Neuron (in vitro differentiated cells): ENCODE measurements around the gene CACTIN.

ENCODE experiments used
- H2AFZ ChIP-seq: one replicate; pipeline ENCODE4 v1.6.1; 2013; ENCODE audit warnings: low read depth, mild to moderate bottlenecking, inconsistent platforms, low read length, moderate library complexity
- H3K27me3 ChIP-seq: one replicate; pipeline ENCODE4 v1.6.1; 2013; ENCODE audit warnings: low read length; ENCODE audit not compliant: insufficient read depth
- H3K36me3 ChIP-seq: one replicate; pipeline ENCODE4 v1.6.1; 2013; ENCODE audit warnings: low read length; ENCODE audit not compliant: insufficient read depth
- H3K4me1 ChIP-seq: one replicate; pipeline ENCODE4 v1.6.1; 2013; ENCODE audit warnings: low read length; ENCODE audit not compliant: insufficient read depth
- H3K4me3 ChIP-seq: 2 replicates; pipeline ENCODE4 v1.5.1; 2013; ENCODE audit warnings: mild to moderate bottlenecking, low read length, moderate library complexity
- H3K9me3 ChIP-seq: one replicate; pipeline ENCODE4 v1.6.1; 2013; ENCODE audit warnings: low read length

CACTIN gene

GRCh38 chr19:3658004-3658869 lies 31.6 kb upstream of the CACTIN start:
- no peaks in the 10 kb centered on the region for H3K27me3 ChIP-seq
- peaks cover 24% of the 10 kb centered on the region for H3K36me3 ChIP-seq

GRCh38 chr19:3657395-3657769 lies 30.8 kb upstream of the CACTIN start:
- Histone ChIP-seq H3K36me3 (peaks cover 30% of the 10 kb centered on the region), H2AFZ (no peak overlapping the region), H3K4me1 (no peaks in the 10 kb centered on the region)

More at GRCh38 chr19:3658004-3658869, 31.6 kb upstream of the CACTIN start:
- Histone ChIP-seq H2AFZ (no peak overlapping the region), H3K4me3 (no peak overlapping the region), H3K4me1 (no peaks in the 10 kb centered on the region), H3K9me3 (no peaks in the 10 kb centered on the region)

GRCh38 chr19:3656747-3657394 lies 30.3 kb upstream of the CACTIN start:
- Histone ChIP-seq H3K4me3 (no peak overlapping the region), H3K4me1 (no peaks in the 10 kb centered on the region), H3K9me3 (no peaks in the 10 kb centered on the region), H2AFZ (no peak overlapping the region), H3K27me3 (no peaks in the 10 kb centered on the region), H3K36me3 (peaks cover 34% of the 10 kb centered on the region)

More at GRCh38 chr19:3657395-3657769, 30.8 kb upstream of the CACTIN start:
- no peaks in the 10 kb centered on the region for H3K27me3 ChIP-seq
- no peaks in the 10 kb centered on the region for H3K9me3 ChIP-seq
- no peak overlapping the region for H3K4me3 ChIP-seq

GRCh38 chr19:3656073-3656746 lies 29.6 kb upstream of the CACTIN start:
- H3K4me1 ChIP-seq, result no peaks in the 10 kb centered on the region
- no peak overlapping the region for H2AFZ ChIP-seq
- H3K36me3 ChIP-seq, result peaks cover 40% of the 10 kb centered on the region
- no peaks in the 10 kb centered on the region for H3K27me3 ChIP-seq
- no peak overlapping the region for H3K4me3 ChIP-seq
- H3K9me3 ChIP-seq, result no peaks in the 10 kb centered on the region

- Histone ChIP-seq H3K4me1 (no peaks in the 10 kb centered on the region), H3K27me3 (no peaks in the 10 kb centered on the region), H3K36me3 (peaks cover 43% of the 10 kb centered on the region), H3K4me3 (no peak overlapping the region), H2AFZ (no peak overlapping the region), H3K9me3 (no peaks in the 10 kb centered on the region)
These were observed 28.9 kb upstream of the CACTIN start for GRCh38 chr19:3655402-3656072.

- Histone ChIP-seq H3K4me1 (no peaks in the 10 kb centered on the region), H3K4me3 (no peak overlapping the region), H3K36me3 (peaks cover 36% of the 10 kb centered on the region), H3K9me3 (no peaks in the 10 kb centered on the region), H3K27me3 (no peaks in the 10 kb centered on the region), H2AFZ (no peak overlapping the region)
These were observed 27.4 kb upstream of the CACTIN start for GRCh38 chr19:3653865-3654513.

GRCh38 chr19:3653081-3653795 lies 26.6 kb upstream of the CACTIN start:
- H3K9me3 ChIP-seq, result no peaks in the 10 kb centered on the region
- no peaks in the 10 kb centered on the region for H3K4me1 ChIP-seq
- H3K27me3 ChIP-seq, result no peaks in the 10 kb centered on the region
- H3K36me3 ChIP-seq, result peaks cover 31% of the 10 kb centered on the region
- no peak overlapping the region for H3K4me3 ChIP-seq
- no peak overlapping the region for H2AFZ ChIP-seq

GRCh38 chr19:3652422-3652821 lies 25.8 kb upstream of the CACTIN start:
- Histone ChIP-seq H3K27me3 (no peaks in the 10 kb centered on the region), H2AFZ (no peak overlapping the region), H3K4me3 (no peak overlapping the region), H3K36me3 (peaks cover 26% of the 10 kb centered on the region), H3K9me3 (no peaks in the 10 kb centered on the region), H3K4me1 (no peaks in the 10 kb centered on the region)

- H3K4me1 ChIP-seq, result no peaks in the 10 kb centered on the region
- H3K27me3 ChIP-seq, result no peaks in the 10 kb centered on the region
- no peak overlapping the region for H3K4me3 ChIP-seq
- no peaks in the 10 kb centered on the region for H3K9me3 ChIP-seq
- no peak overlapping the region for H2AFZ ChIP-seq
- peaks cover 26% of the 10 kb centered on the region for H3K36me3 ChIP-seq
These were observed 25.1 kb upstream of the CACTIN start for GRCh38 chr19:3651684-3652083.

GRCh38 chr19:3649888-3650287 lies 23.3 kb upstream of the CACTIN start:
- Histone ChIP-seq H2AFZ (no peak overlapping the region), H3K4me1 (no peaks in the 10 kb centered on the region), H3K4me3 (no peak overlapping the region), H3K9me3 (no peaks in the 10 kb centered on the region), H3K36me3 (peaks cover 35% of the 10 kb centered on the region), H3K27me3 (no peaks in the 10 kb centered on the region)

GRCh38 chr19:3648037-3648905 lies 21.7 kb upstream of the CACTIN start:
- H3K4me3 ChIP-seq, result no peak overlapping the region
- H3K9me3 ChIP-seq, result no peaks in the 10 kb centered on the region
- peaks cover 35% of the 10 kb centered on the region for H3K36me3 ChIP-seq
- H2AFZ ChIP-seq, result no peak overlapping the region
- no peaks in the 10 kb centered on the region for H3K27me3 ChIP-seq
- H3K4me1 ChIP-seq, result no peaks in the 10 kb centered on the region
